Keratinocyte (primary cell): ENCODE results near the gene NFYC. TPM values are rescaled to one million over a fixed set of nuclear protein-coding genes. Genes with fewer than 3 reads are reported as not detected.

Experiments used
- DNase-seq: peaks from one replicate; pipeline ENCODE4 v3.0.0-alpha.2; 2011; ENCODE audit warnings: low read depth, missing footprints, low spot score
- FAIRE-seq: peaks from 2 replicates; lab custom pipeline; 2011; peaks lifted over from hg19 to GRCh38; lab: Jason Lieb, UNC
- H2AFZ ChIP-seq: 2 replicates; pipeline ENCODE4 v1.6.0; 2012; ENCODE audit warnings: low read length, control low read depth, inconsistent platforms; ENCODE audit not compliant: control insufficient read depth
- H3K27ac ChIP-seq: 2 replicates; pipeline ENCODE4 v1.5.1; 2011; ENCODE audit warnings: low read length; ENCODE audit not compliant: control insufficient read depth, insufficient read depth
- H3K27me3 ChIP-seq: 3 replicates; pipeline ENCODE4 v1.6.0; 2011; ENCODE audit warnings: low read length; ENCODE audit not compliant: control insufficient read depth, insufficient read depth; ENCODE audit errors: extremely low read depth
- H3K36me3 ChIP-seq, 2 experiments: 2 replicates in 1 of 2; 3 replicates in 1 of 2; pipeline ENCODE4 v1.5.1; 2011; ENCODE audit warnings: low read length in 2 of 2, mild to moderate bottlenecking in 1 of 2; ENCODE audit not compliant: control insufficient read depth in 2 of 2, insufficient read depth in 2 of 2; ENCODE audit errors: extremely low read depth in 1 of 2
- H3K4me1 ChIP-seq: 3 replicates; pipeline ENCODE4 v1.5.1; 2011; ENCODE audit warnings: low read length; ENCODE audit not compliant: control insufficient read depth, insufficient read depth; ENCODE audit errors: extremely low read depth
- H3K4me2 ChIP-seq: 3 replicates; pipeline ENCODE4 v1.6.0; 2011; ENCODE audit warnings: low read depth, low read length; ENCODE audit not compliant: control insufficient read depth, insufficient read depth; ENCODE audit errors: extremely low read depth
- H3K4me3 ChIP-seq, 3 experiments: fragments of 200-600 bp in 1 of 3; sonication (generic) in 1 of 3; 2 replicates in 2 of 3; 3 replicates in 1 of 3; pipeline ENCODE4 v1.5.1; 2011 to 2016; ENCODE audit warnings: low read length in 3 of 3, mild to moderate bottlenecking in 3 of 3, control low read depth in 2 of 3, inconsistent platforms in 1 of 3, low read depth in 1 of 3, mixed read lengths in 1 of 3, mixed run types in 1 of 3, moderate library complexity in 1 of 3; ENCODE audit not compliant: control insufficient read depth in 2 of 3, insufficient read depth in 2 of 3; ENCODE audit errors: extremely low read depth in 1 of 3
- H3K79me2 ChIP-seq: 2 replicates; pipeline ENCODE4 v1.6.0; 2012; ENCODE audit warnings: low read length; ENCODE audit not compliant: control insufficient read depth, insufficient read depth
- H3K9ac ChIP-seq: 3 replicates; pipeline ENCODE4 v1.6.0; 2011; ENCODE audit warnings: low read length; ENCODE audit not compliant: control insufficient read depth, insufficient read depth; ENCODE audit errors: extremely low read depth
- H3K9me1 ChIP-seq: 3 replicates; pipeline ENCODE4 v1.6.0; 2011; ENCODE audit warnings: low read length; ENCODE audit not compliant: control insufficient read depth, insufficient read depth; ENCODE audit errors: extremely low read depth
- H3K9me3 ChIP-seq: 2 replicates; pipeline ENCODE4 v1.5.1; 2012; ENCODE audit warnings: low read depth, low read length; ENCODE audit not compliant: control insufficient read depth
- H4K20me1 ChIP-seq: 3 replicates; pipeline ENCODE4 v1.6.0; 2011; ENCODE audit warnings: low read length; ENCODE audit not compliant: control insufficient read depth, insufficient read depth; ENCODE audit errors: extremely low read depth
- EZH2 ChIP-seq: IDR thresholded peaks from one replicate; pipeline ENCODE4 v1.6.1; 2012; ENCODE audit warnings: inconsistent platforms, mild to moderate bottlenecking, low read length, moderate library complexity
- dilution Hi-C: fragments of 300-500 bp; cut with MboI; formaldehyde crosslinking; loops from one replicate; pipeline ENCODE4 v1.7.0; 2020; ENCODE audit warnings: low sequenced_read_pairs; ENCODE audit not compliant: extremely low pct_ligation_motif_present
- polyA plus RNA-seq, 5 experiments: library from polyadenylated mRNA; depleted of rRNA in 3 of 5; stranded (reverse) in 3 of 5; stranded (forward) in 1 of 5; unstranded in 1 of 5; fragments of >200 nt; gene quantifications; 1 replicate in 1 of 5; 2 replicates in 3 of 5; 3 replicates in 1 of 5; pipeline versions ENCODE4 v1.2.1 to v1.2.3, GENCODE V29; 2011 to 2012; ENCODE audit warnings: missing spikeins in 2 of 5, low read depth in 1 of 5, low replicate concordance in 1 of 5
- TF ChIP-seq, protein P1 (sequence below), 3 experiments: IDR thresholded peaks in 1 of 3; conservative IDR thresholded peaks in 1 of 3; optimal IDR thresholded peaks in 1 of 3; 2 replicates in 2 of 3; 3 replicates in 1 of 3; pipeline versions ENCODE3 to v1.5.1; 2011; ENCODE audit warnings: low read length in 3 of 3, mild to moderate bottlenecking in 3 of 3, moderate library complexity in 2 of 3, control low read depth in 1 of 3, inconsistent platforms in 1 of 3; ENCODE audit not compliant: insufficient read depth in 2 of 3; ENCODE audit errors: extremely low read depth in 1 of 3

The NFYC gene
- polyA plus RNA-seq, 1 donor (not counting 4 experiments of a cell fraction or from before 2014, with no cell fraction given) = 32.4 TPM

DNA sequence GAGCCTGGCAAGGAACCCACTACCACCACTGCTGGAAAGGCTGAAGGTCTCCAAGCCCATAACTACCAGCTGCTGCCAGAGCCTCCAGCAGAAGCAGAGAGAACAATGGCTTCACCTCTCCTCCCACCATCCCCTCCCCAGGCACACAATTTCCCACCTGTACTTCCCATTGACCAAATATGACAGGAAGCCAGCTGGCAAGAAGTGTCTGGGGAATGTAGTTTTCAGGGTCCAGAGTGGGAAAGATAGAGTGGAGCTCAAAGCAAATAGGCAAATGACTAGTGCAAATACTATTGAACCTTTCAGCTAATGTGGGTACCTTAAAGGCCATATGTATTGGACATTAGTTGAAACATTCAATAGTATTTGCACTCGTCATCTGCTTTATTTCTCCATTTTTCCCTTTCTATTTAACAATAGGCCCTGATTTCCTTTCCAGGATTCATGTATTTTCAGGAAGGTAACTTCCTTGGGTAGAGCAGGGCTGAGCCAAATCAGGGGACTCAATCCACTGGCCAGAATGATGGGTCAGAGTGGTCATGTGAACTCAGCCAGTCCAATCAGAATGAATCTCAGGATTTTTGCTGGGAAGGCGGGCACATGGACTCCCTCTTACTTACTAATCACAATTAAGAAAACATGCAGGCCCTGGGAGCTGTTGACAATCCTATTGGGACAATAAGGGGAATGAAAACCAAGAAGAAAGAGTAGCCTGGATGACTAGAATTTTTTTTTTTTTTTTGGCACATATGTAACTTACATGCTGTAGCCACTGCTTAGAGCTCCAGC is 12.1 kb upstream of the NFYC start:
- H2AFZ ChIP-seq = no peak overlapping the region
- no peak overlapping the region for H3K4me2 ChIP-seq
- H3K27ac ChIP-seq = no peak overlapping the region
- no peak for FAIRE-seq
- H3K4me3 ChIP-seq = no peak overlapping the region
- peaks cover 2% of the 10 kb centered on the region for H3K4me1 ChIP-seq
- no peaks in the 10 kb centered on the region for H3K27me3 ChIP-seq
- dilution Hi-C loops = no loop called here
- H3K9me3 ChIP-seq = no peaks in the 10 kb centered on the region
- H3K79me2 ChIP-seq = no peaks in the 10 kb centered on the region
- no peak for TF ChIP-seq EZH2
- TF ChIP-seq, protein P1, sequence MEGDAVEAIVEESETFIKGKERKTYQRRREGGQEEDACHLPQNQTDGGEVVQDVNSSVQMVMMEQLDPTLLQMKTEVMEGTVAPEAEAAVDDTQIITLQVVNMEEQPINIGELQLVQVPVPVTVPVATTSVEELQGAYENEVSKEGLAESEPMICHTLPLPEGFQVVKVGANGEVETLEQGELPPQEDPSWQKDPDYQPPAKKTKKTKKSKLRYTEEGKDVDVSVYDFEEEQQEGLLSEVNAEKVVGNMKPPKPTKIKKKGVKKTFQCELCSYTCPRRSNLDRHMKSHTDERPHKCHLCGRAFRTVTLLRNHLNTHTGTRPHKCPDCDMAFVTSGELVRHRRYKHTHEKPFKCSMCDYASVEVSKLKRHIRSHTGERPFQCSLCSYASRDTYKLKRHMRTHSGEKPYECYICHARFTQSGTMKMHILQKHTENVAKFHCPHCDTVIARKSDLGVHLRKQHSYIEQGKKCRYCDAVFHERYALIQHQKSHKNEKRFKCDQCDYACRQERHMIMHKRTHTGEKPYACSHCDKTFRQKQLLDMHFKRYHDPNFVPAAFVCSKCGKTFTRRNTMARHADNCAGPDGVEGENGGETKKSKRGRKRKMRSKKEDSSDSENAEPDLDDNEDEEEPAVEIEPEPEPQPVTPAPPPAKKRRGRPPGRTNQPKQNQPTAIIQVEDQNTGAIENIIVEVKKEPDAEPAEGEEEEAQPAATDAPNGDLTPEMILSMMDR (optimal IDR thresholded peaks at IDR 0.05 in 1 of 3, IDR thresholded peaks at IDR 0.05 in 1 of 3, conservative IDR thresholded peaks at IDR 0.05 in 1 of 3; ENCODE audit: extremely low read depth in 1 of 3, insufficient read depth in 2 of 3, low read length in 3 of 3) = no peak
- no peaks in the 10 kb centered on the region for H3K9me1 ChIP-seq
- H4K20me1 ChIP-seq = no peaks in the 10 kb centered on the region
- H3K36me3 ChIP-seq = no peaks in the 10 kb centered on the region
- no peak for DNase-seq
- no peak overlapping the region for H3K9ac ChIP-seq

DNA sequence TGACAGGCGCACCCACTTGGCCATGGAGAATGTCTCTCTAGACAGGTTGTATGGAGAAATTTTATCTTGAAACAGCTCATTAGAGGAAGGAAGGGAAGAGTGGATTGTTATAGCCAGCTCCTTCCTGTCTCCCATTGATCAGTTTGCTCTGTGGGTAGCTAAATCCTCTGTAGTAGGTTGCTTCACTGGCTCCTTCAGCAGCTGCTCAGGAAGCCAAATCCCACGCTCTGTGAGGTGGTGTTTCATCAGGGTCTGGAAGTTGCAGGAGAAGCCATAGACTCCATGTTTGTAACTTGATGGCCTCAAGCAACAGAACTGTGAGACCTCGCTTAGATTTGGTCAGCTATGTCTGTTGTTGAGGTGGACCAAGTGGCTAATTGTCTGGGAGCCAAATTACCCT is 6.8 kb upstream of the NFYC start:
- Histone ChIP-seq H3K4me1 (no peaks in the 10 kb centered on the region), H3K9me1 (no peaks in the 10 kb centered on the region), H3K4me2 (no peak overlapping the region), H2AFZ (no peak overlapping the region), H3K9ac (no peak overlapping the region), H3K27ac (no peak overlapping the region), H3K36me3 (peaks cover 0 to 1% of the 10 kb centered on the region in 2 experiments), H3K9me3 (no peaks in the 10 kb centered on the region), H4K20me1 (no peaks in the 10 kb centered on the region), H3K27me3 (no peaks in the 10 kb centered on the region), H3K4me3 (no peak overlapping the region), H3K79me2 (peaks cover 3% of the 10 kb centered on the region)
- dilution Hi-C loops = no loop called here
- TF ChIP-seq EZH2 = no peak
- TF ChIP-seq, protein P1 (optimal IDR thresholded peaks at IDR 0.05 in 1 of 3, IDR thresholded peaks at IDR 0.05 in 1 of 3, conservative IDR thresholded peaks at IDR 0.05 in 1 of 3; ENCODE audit: extremely low read depth in 1 of 3, insufficient read depth in 2 of 3, low read length in 3 of 3) = no peak
- FAIRE-seq (no peak), DNase-seq (no peak)
